Caco-2 (cell line): Measurements from ENCODE around the gene RSU1. TPM values are rescaled to one million over a fixed set of nuclear protein-coding genes. Genes with fewer than 3 reads are reported as not detected.

Experiments used
- BruUV-seq: library from RNA; stranded (reverse); fragments of 400-500 nt; replicated peaks from 2 replicates; lab custom pipeline; 2021; lab: Mats Ljungman, UMichigan
- CTCF ChIA-PET: fragments of 300-600 bp; sonication (Branson Sonifier 250); formaldehyde crosslinking; loops from one replicate; lab custom pipeline; 2022; ENCODE audit warnings: antibody characterized with exemption; lab: Charles Lee
- POLR2A ChIA-PET: fragments of 300-600 bp; sonication (Branson Sonifier 250); formaldehyde crosslinking; loops from one replicate; lab custom pipeline; 2022; ENCODE audit warnings: antibody characterized with exemption; lab: Charles Lee
- DNase-seq, 2 experiments: peaks; one replicate each; pipeline versions ENCODE4 v3.0.0 to v3.0.0-alpha.2; 2020 to 2022
- H3K27me3 ChIP-seq: replicated peaks from 2 replicates; pipeline ENCODE4 v1.6.0; 2011; ENCODE audit warnings: low read length; ENCODE audit not compliant: control insufficient read depth, insufficient read depth
- H3K36me3 ChIP-seq: 2 replicates; pipeline ENCODE4 v1.5.1; 2011; ENCODE audit warnings: low read length; ENCODE audit not compliant: control insufficient read depth, insufficient read depth
- H3K4me1 ChIP-seq: fragments of 250-450 bp; sonication (Bioruptor Pico); 2 replicates; pipeline ENCODE4 v1.5.1; 2020; ENCODE audit warnings: mild to moderate bottlenecking
- H3K4me3 ChIP-seq: 2 replicates; pipeline ENCODE4 v1.5.1; 2011; ENCODE audit warnings: low read depth, mild to moderate bottlenecking, control low read depth, low read length
- H3K9me3 ChIP-seq: fragments of 250-450 bp; sonication (Bioruptor Pico); 2 replicates; pipeline ENCODE4 v1.5.1; 2020; ENCODE audit warnings: mild to moderate bottlenecking, moderate library complexity
- H3K27ac Mint-ChIP-seq: one replicate; pipeline ENCODE4 v1.8.0; 2022; ENCODE audit warnings: mixed read lengths; ENCODE audit not compliant: unreplicated experiment
- H3K27me3 Mint-ChIP-seq: one replicate; pipeline ENCODE4 v1.8.0; 2022; ENCODE audit warnings: mixed read lengths; ENCODE audit not compliant: insufficient read depth, unreplicated experiment
- H3K36me3 Mint-ChIP-seq: one replicate; pipeline ENCODE4 v1.8.0; 2022; ENCODE audit warnings: mild to moderate bottlenecking, mixed read lengths; ENCODE audit not compliant: insufficient read depth, unreplicated experiment
- H3K4me1 Mint-ChIP-seq: one replicate; pipeline ENCODE4 v1.8.0; 2022; ENCODE audit warnings: low read depth, mixed read lengths; ENCODE audit not compliant: unreplicated experiment
- H3K4me3 Mint-ChIP-seq: one replicate; pipeline ENCODE4 v1.8.0; 2022; ENCODE audit warnings: mild to moderate bottlenecking, moderate library complexity, mixed read lengths; ENCODE audit not compliant: unreplicated experiment
- H3K9me3 Mint-ChIP-seq: one replicate; pipeline ENCODE4 v1.8.0; 2022; ENCODE audit warnings: mixed read lengths; ENCODE audit not compliant: unreplicated experiment
- CTCF ChIP-seq, 2 experiments: fragments of 200-600 bp in 1 of 2; IDR thresholded peaks; 1 replicate in 1 of 2; 2 replicates in 1 of 2; pipeline versions ENCODE4 v1.5.1 to v1.8.0; 2011 to 2022; ENCODE audit warnings: antibody characterized with exemption in 1 of 2, control low read depth in 1 of 2, inconsistent platforms in 1 of 2, low read depth in 1 of 2, low read length in 1 of 2, mild to moderate bottlenecking in 1 of 2, moderate library complexity in 1 of 2; ENCODE audit not compliant: insufficient read depth in 1 of 2, severe bottlenecking in 1 of 2, unreplicated experiment in 1 of 2
- intact Hi-C: fragments of 100-400 bp; cut with micrococcal nuclease; formaldehyde crosslinking; loops from one replicate; pipeline ENCODE4 v1.10.0; 2022; ENCODE audit not compliant: unreplicated experiment
- total RNA-seq: library from RNA; stranded (reverse); gene quantifications from 2 replicates; pipeline ENCODE4 v1.2.3, GENCODE V29; 2022

Gene RSU1
- total RNA-seq, 1 experiment from 2014 or later, result 62.0 TPM

- no peaks in the 10 kb centered on the region for H3K9me3 ChIP-seq
- 0 out of 2 replicates have a peak, but pooled peaks cover 1% of the 10 kb centered on the region for H3K36me3 ChIP-seq
- H3K4me1 Mint-ChIP-seq, result no peaks in the 10 kb centered on the region
- H3K27ac Mint-ChIP-seq, result no peak overlapping the region
- no peak for DNase-seq
- intact Hi-C loops, result no loop called here
- H3K27me3 Mint-ChIP-seq, result no peaks in the 10 kb centered on the region
- no TSS peak for BruUV-seq
- no peaks in the 10 kb centered on the region for H3K27me3 ChIP-seq
- no peaks in the 10 kb centered on the region for H3K4me1 ChIP-seq
- ChIA-PET POLR2A (no interaction called here), CTCF (no interaction called here)
- no peaks in the 10 kb centered on the region for H3K36me3 Mint-ChIP-seq
- no peaks in the 10 kb centered on the region for H3K9me3 Mint-ChIP-seq
- no peak overlapping the region for H3K4me3 ChIP-seq
- H3K4me3 Mint-ChIP-seq, result no peak overlapping the region
- no peak for TF ChIP-seq CTCF (IDR thresholded peaks at IDR 0.05; ENCODE audit: insufficient read depth in 1 of 2, low read depth in 1 of 2, low read length in 1 of 2, severe bottlenecking in 1 of 2, unreplicated experiment in 1 of 2)
These were observed 23.2 kb downstream of the RSU1 start for GRCh38 chr10:16794005-16794404.

- Mint-ChIP-seq H3K27me3 (no peaks in the 10 kb centered on the region), H3K36me3 (no peaks in the 10 kb centered on the region), H3K4me1 (no peaks in the 10 kb centered on the region), H3K27ac (no peak overlapping the region), H3K4me3 (no peak overlapping the region), H3K9me3 (no peaks in the 10 kb centered on the region)
- no peak for TF ChIP-seq CTCF (IDR thresholded peaks at IDR 0.05; ENCODE audit: insufficient read depth in 1 of 2, low read depth in 1 of 2, low read length in 1 of 2, severe bottlenecking in 1 of 2, unreplicated experiment in 1 of 2)
- no peaks in the 10 kb centered on the region for H3K9me3 ChIP-seq
- H3K27me3 ChIP-seq, result no peaks in the 10 kb centered on the region
- POLR2A ChIA-PET, result no interaction called here
- CTCF ChIA-PET, result no interaction called here
- H3K4me3 ChIP-seq, result no peak overlapping the region
- no peaks in the 10 kb centered on the region for H3K4me1 ChIP-seq
- no peak for DNase-seq
- no TSS peak for BruUV-seq
- intact Hi-C loops, result no loop called here
- H3K36me3 ChIP-seq, result 0 out of 2 replicates have a peak, but pooled peaks cover 1% of the 10 kb centered on the region
These were observed 24.5 kb downstream of the RSU1 start for GRCh38 chr10:16792675-16793074.

GRCh38 chr10:16789765-16790164 lies 27.5 kb downstream of the RSU1 start:
- Mint-ChIP-seq H3K36me3 (peaks cover 4% of the 10 kb centered on the region), H3K27me3 (no peaks in the 10 kb centered on the region), H3K4me3 (no peak overlapping the region), H3K27ac (no peak overlapping the region), H3K4me1 (no peaks in the 10 kb centered on the region), H3K9me3 (no peaks in the 10 kb centered on the region)
- intact Hi-C loops, result no loop called here
- Histone ChIP-seq H3K27me3 (no peaks in the 10 kb centered on the region), H3K9me3 (no peaks in the 10 kb centered on the region), H3K4me3 (no peak overlapping the region), H3K36me3 (0 out of 2 replicates have a peak, but pooled peaks cover 1% of the 10 kb centered on the region), H3K4me1 (no peaks in the 10 kb centered on the region)
- BruUV-seq, result no TSS peak
- no peak for DNase-seq
- ChIA-PET POLR2A (no interaction called here), CTCF (no interaction called here)
- TF ChIP-seq CTCF (IDR thresholded peaks at IDR 0.05; ENCODE audit: insufficient read depth in 1 of 2, low read depth in 1 of 2, low read length in 1 of 2, severe bottlenecking in 1 of 2, unreplicated experiment in 1 of 2), result no peak
